Activated T-helper 1 cell treated with anti-CD3 and anti-CD28 coated beads, Interleukin-2, amount 50 U/mL, for 16 hours (primary cell): Measurements from ENCODE around the gene NEK8.

Experiments used
- DNase-seq, 2 donors: peaks; one replicate each; pipeline ENCODE4 v3.0.0-alpha.2; 2020; ENCODE audit warnings: low read depth in 1 of 2, low spot score in 1 of 2

NEK8 gene

DNA sequence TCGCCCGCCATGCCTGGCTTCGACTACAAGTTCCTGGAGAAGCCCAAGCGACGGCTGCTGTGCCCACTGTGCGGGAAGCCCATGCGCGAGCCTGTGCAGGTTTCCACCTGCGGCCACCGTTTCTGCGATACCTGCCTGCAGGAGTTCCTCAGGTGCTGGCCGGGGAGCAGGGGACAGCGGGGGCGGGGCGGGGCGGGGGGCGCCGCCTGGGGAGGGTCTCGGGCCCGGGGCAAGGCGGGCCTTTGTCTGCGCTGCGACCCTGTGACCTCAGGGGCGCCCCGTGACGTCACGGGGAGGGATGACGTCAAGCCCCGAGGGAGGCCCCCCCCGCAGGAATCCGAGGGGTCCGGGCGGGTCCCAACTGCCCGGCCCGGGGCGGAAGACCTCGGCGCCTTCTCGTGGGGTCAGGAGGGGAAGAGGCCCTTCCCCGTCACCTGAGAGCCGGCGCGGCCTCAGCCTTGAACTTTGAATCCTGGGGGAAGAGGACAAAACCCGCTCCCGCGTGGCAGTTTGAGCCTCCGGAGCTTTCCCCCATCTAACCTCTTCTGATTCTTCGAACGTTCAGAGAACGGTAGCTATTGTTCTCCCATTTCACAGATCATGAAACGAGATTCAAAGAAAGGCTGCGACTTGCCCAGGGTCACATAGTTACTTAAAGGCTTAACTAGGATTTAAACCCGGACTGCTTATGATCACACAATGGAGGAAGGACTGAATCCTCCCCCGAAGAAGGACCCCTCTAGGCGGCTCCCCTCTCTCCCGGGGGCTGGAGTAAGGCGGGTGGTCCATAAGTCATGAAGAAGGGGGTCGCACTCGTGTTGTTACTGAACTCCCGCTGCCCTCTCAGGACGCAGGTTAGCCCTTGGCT is 15.8 kb downstream of the NEK8 start:
- peak; percentile 29 to 64 for DNase-seq

DNA sequence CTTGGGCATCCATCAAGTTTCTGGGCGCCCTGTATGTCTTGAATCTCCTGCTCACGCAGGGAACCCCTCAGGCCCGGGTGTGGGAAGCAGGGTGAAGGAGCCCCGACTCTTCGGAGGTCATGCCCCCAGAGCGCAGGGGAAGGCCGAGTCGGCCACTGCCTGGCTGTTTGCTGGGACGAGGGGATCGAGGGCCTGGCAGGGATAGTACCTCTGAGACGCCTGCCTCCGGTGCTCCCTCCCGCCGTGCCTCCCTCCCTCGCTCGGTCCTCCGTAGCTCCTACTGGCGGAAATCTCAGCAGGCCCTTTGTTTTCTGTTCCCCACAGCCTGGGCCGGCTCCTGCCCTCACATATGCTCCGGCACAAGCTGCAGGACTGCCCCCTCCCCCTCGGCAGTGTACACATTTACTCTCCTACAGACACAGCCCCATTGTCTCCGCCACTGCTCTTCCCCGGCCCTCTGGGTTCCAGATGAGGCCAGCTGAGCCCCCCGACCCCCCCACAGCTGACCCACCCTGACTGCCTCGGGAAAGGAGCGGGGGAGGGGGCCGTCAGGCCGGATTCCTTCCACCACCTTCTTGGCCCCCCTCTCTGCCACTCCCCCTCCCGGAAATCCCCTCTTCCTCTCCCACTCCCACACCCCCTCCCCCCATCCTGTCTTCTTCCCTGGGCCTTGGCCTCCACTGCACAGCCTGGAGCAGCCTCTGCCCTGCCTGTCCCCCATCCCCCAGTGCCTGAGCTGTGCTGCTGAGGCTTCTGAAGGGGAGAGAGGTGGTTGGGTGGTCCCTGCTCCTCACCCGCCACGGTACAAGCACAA is 16.6 kb downstream of the NEK8 start:
- DNase-seq = no peak

- no peak for DNase-seq
These were observed 17.3 kb downstream of the NEK8 start for GRCh38 chr17:28745786-28746411.

DNA sequence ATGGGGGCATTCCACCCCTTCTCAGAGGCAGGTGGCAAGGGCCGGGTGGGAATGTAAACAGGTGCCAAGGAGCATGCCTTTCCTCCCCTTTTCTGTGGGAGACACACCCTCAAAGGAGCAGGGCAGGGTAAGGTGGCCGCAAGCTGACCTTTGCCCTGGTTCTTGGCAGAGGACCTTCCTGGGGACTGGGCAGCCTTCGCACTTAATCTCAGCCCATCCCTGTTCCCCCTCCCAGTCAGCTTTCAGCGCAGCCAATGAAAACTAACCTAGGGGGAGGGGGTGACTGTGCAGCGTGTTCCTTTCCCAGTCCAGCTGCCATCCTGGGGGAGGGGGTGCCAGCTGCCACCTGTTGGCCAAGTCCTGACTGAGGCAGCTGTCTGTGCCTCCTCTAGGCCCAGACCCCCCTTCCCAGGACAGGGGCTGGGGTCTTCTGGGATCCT is 18.0 kb downstream of the NEK8 start:
- DNase-seq = no peak

- DNase-seq = no peak
These were observed 18.6 kb downstream of the NEK8 start for GRCh38 chr17:28747051-28747691.

- no peak for DNase-seq
These were observed 19.5 kb downstream of the NEK8 start for GRCh38 chr17:28747801-28748750.

- no peak for DNase-seq
These were observed 20.4 kb downstream of the NEK8 start for GRCh38 chr17:28748852-28749515.

DNA sequence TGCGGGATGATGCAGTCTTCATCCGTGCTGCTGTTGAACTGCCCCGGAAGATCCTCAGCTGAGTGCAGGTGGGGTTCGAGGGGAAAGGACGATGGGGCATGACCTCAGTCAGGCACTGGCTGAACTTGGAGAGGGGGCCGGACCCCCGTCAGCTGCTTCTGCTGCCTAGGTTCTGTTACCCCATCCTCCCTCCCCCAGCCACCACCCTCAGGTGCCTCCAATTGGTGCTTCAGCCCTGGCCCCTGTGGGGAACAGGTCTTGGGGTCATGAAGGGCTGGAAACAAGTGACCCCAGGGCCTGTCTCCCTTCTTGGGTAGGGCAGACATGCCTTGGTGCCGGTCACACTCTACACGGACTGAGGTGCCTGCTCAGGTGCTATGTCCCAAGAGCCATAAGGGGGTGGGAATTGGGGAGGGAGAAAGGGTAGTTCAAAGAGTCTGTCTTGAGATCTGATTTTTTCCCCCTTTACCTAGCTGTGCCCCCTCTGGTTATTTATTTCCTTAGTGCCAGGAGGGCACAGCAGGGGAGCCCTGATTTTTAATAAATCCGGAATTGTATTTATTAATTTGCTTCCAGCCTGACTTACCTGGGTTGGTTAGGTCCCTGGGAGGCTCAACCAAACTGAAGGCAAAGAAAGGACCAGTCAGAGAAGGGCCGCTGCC is 21.1 kb downstream of the NEK8 start:
- DNase-seq = no peak

DNA sequence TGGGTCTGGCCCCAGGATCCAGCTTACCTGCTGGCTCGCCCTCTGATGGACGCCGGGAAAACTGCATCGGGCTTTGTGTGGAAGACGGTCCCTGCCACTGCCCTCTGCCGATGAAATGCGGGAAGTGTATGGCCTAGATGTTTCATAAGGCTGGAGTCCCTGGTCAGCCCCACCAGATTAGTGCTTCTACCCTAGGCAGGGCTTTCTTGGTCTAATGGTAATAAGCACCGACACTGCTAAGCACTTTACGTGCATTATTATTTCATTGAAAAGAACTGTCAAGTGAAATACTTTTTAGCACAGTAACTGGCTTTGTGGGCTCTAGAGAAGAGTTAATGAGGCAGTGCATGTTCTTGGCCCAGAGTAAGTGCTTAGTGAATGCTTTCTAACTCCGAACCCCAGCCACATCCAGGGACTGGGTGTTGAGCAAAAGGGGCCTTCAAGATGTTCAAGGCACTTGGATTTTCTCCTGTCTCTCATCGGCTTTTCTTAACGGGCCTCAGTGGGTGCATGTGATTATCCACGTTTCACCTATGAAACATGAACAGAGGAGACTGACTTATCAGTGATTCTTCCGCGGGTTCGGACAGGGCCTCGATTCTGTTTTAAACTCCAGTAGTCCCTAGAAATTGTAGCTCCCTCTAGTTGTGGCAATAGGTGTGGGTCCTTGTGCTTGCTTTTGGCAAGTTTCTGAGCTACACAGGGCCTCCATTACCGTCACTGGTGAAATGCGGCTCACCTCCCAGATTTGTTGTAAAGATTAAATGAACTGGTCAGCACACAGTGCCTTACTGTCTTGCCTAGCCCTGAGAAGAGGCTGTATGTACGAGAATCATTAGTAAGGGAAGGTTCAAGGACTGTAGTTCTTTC is 21.8 kb downstream of the NEK8 start:
- peak; percentile 79 for DNase-seq

- no peak for DNase-seq
These were observed 23.2 kb downstream of the NEK8 start for GRCh38 chr17:28751600-28752366.

GRCh38 chr17:28755486-28755885 is 26.9 kb downstream of the NEK8 start:
- DNase-seq = no peak

- DNase-seq = no peak
These were observed 27.6 kb downstream of the NEK8 start for GRCh38 chr17:28756049-28756804.

GRCh38 chr17:28758411-28759121 is 30.0 kb downstream of the NEK8 start:
- DNase-seq = no peak

DNA sequence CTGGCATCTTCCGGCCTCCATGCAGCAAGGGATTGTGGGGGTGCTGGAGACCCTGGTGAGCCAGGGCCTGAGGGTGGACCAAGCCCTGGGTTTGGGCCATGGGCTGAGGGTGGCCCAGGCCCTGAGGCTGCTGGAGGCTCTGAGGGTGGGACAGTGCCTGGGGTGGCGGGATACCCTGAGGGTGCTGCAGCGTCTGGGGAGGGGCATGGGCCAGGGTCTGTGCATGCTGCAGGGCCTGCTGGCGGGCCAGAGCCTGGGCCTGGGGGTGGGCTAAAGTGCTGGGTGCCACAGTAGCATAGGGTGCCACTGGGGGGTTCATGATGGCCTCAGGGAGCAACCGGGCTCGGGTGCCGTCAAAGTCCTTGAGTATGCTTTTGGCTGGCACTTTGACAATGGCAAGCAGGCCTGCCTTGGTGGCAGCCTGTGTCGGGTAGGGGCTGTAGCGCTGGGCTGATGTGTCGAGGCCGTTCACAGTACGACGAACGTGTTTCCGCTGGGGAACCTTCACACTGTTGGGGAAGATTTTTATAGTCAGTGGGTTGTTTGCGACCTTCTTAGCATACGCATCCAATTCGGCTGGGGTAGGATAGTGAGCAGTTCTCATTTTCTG is 30.8 kb downstream of the NEK8 start:
- DNase-seq = no peak
